GM19438 (cell line): Measurements from ENCODE around the gene BCCIP.

Source experiments
- ATAC-seq: cut with Tn5 transposase; IDR thresholded peaks from one replicate; pipeline ENCODE4 v1.9.1; 2021; ENCODE audit warnings: low read depth; ENCODE audit not compliant: unreplicated experiment

BCCIP gene

DNA sequence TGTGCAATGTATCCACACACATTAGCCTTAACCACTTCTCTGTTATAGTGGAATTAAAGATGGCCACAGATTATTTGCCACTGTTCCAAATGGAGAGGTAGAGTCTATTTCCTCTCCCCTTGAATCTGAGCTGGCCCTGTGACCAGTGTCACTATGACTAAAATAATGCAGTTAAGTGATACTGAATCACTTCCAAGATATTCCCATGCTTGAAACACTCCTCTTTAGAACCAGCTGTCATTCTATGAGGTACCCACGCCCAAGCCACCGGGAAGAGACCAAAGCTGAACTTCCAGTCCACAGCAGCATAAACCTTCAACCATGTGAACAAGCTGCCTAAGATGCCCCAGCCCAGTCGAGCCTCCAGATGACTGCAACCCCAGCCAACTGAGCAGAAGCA is 59.9 kb downstream of the BCCIP start:
- ATAC-seq, result no peak
